ENCODE measurements around the gene HCN1. TPM values are rescaled to one million over a fixed set of nuclear protein-coding genes. Genes with fewer than 3 reads are reported as not detected.

Gene HCN1
- polyA plus RNA-seq, 2 of the 4 experiments (the other 2 are of a cell fraction), result not detected

- CTCF ChIA-PET, result no interaction called here
- Histone ChIP-seq H3K9me3 (peaks cover 2% of the 10 kb centered on the region; the same call in 2 of the 3 replicates), H3K4me1 (no peaks in the 10 kb centered on the region), H3K4me3 (no peak overlapping the region), H3K4me2 (no peak overlapping the region), H3K27ac (no peak overlapping the region)
- ATAC-seq (no peak), FAIRE-seq (no peak), DNase-seq (ENCODE audit: low read depth in 1 of 2, low spot score in 1 of 2) (no peak)
- TF ChIP-seq NFE2L2 (conservative IDR thresholded peaks at IDR 0.05; ENCODE audit: low read length), result peak; percentile 86
- no peak for TF ChIP-seq EHMT2 (IDR thresholded peaks at IDR 0.05; ENCODE audit: low read depth)
- no peak for TF ChIP-seq RNF2 (IDR thresholded peaks at IDR 0.05; ENCODE audit: borderline replicate concordance, low read depth)
- TF ChIP-seq POLR2A (IDR thresholded peaks at IDR 0.05; ENCODE audit: low read length), result no peak
- TF ChIP-seq EHF (CRISPR knock-in tag; IDR thresholded peaks at IDR 0.05), result no peak
- TF ChIP-seq MAFK (IDR thresholded peaks at IDR 0.05; ENCODE audit: partially characterized antibody), result peak; percentile 82
- no peak for TF ChIP-seq RARB (CRISPR knock-in tag; IDR thresholded peaks at IDR 0.05)
- POLR2A ChIA-PET, result no interaction called here
These were observed 73.8 kb downstream of the HCN1 start for GRCh38 chr5:45622365-45622764.

- H3K9me3 ChIP-seq, result no peaks in the 10 kb centered on the region
- CTCF ChIA-PET, result no interaction called here
- no peak overlapping the region for H3K4me3 ChIP-seq
- POLR2A ChIA-PET, result no interaction called here
- FAIRE-seq, result no peak
- H3K27ac ChIP-seq, result no peak overlapping the region
- no peak for DNase-seq (ENCODE audit: low read depth in 1 of 2, low spot score in 1 of 2)
- H3K4me2 ChIP-seq, result no peak overlapping the region
- no peak for ATAC-seq
- WGBS (ENCODE audit: missing lambda C conversion rate), result 9% methylated on average over 3 of the region's 3 CpGs
- H3K4me1 ChIP-seq, result no peaks in the 10 kb centered on the region
- TF ChIP-seq, protein P1, sequence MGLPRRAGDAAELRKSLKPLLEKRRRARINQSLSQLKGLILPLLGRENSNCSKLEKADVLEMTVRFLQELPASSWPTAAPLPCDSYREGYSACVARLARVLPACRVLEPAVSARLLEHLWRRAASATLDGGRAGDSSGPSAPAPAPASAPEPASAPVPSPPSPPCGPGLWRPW (IDR thresholded peaks at IDR 0.05), result no peak
- TF ChIP-seq SMC3 (IDR thresholded peaks at IDR 0.05), result no peak
These were observed 78.2 kb downstream of the HCN1 start for GRCh38 chr5:45617859-45618416.

DNA sequence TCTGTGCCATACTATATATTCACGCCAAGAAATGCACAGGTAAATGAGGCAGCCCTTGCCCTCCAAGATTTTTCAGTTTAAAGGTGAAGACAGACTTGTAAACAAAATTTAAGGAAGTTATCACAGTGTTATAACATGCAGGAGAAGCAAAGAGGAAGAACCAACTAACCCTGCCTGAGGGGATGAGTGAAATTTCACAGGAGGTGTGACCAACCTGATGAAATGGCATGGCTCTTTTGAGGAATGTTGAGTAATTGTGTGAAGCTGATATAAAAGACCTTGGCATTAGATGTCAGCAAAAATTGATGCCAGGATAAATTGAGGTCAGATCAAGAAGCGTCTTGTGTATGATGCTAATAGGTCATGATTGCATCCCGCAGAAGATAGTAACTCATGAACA is 86.5 kb downstream of the HCN1 start:
- no peaks in the 10 kb centered on the region for H3K4me1 ChIP-seq
- no peak overlapping the region for H3K4me3 ChIP-seq
- H3K27ac ChIP-seq, result no peak overlapping the region
- TF ChIP-seq HOXB13 (CRISPR knock-in tag; IDR thresholded peaks at IDR 0.05; ENCODE audit: low read depth), result no peak
- TF ChIP-seq, protein P2, sequence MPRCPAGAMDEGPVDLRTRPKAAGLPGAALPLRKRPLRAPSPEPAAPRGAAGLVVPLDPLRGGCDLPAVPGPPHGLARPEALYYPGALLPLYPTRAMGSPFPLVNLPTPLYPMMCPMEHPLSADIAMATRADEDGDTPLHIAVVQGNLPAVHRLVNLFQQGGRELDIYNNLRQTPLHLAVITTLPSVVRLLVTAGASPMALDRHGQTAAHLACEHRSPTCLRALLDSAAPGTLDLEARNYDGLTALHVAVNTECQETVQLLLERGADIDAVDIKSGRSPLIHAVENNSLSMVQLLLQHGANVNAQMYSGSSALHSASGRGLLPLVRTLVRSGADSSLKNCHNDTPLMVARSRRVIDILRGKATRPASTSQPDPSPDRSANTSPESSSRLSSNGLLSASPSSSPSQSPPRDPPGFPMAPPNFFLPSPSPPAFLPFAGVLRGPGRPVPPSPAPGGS (IDR thresholded peaks at IDR 0.05), result no peak
- TF ChIP-seq MAFK (IDR thresholded peaks at IDR 0.05; ENCODE audit: partially characterized antibody), result no peak
- TF ChIP-seq FOSL2 (IDR thresholded peaks at IDR 0.05), result no peak
- TF ChIP-seq FOSL2 (CRISPR knock-in tag; IDR thresholded peaks at IDR 0.05), result no peak
- DNase-seq (ENCODE audit: low read depth in 1 of 2, low spot score in 1 of 2) (no peak), FAIRE-seq (no peak), ATAC-seq (no peak)
- H3K9me3 ChIP-seq, result no peaks in the 10 kb centered on the region
- ChIA-PET CTCF (no interaction called here), POLR2A (no interaction called here)
- 6% methylated on average over 3 of the region's 3 CpGs for WGBS (ENCODE audit: missing lambda C conversion rate)
- H3K4me2 ChIP-seq, result no peak overlapping the region

GRCh38 chr5:45604092-45604491 is 92.1 kb downstream of the HCN1 start:
- FAIRE-seq, result no peak

DNA sequence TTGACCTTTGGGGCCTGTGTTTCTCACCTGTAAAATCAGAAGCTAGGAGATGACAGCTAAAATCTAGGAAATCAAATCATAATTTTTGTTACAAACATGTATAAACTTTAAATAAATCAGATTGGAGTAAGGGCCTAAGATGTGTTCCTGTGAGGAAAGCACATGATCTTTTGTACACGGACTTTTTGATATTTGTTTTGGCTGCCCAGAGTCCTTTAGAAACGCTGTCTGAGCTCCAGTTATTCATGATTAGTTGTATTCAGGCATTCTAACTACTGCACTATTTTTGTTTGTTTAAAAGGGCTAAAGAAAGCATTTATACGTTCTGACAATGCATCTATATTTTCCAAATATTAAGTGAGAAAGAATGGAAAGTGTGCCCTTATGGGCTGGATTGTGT is 94.8 kb downstream of the HCN1 start:
- FAIRE-seq (no peak), ATAC-seq (no peak), DNase-seq (ENCODE audit: low read depth in 1 of 2, low spot score in 1 of 2) (no peak)
- Histone ChIP-seq H3K4me2 (no peak overlapping the region), H3K9me3 (no peaks in the 10 kb centered on the region), H3K27ac (no peak overlapping the region), H3K4me1 (no peaks in the 10 kb centered on the region), H3K4me3 (no peak overlapping the region)
- ChIA-PET CTCF (no interaction called here), POLR2A (no interaction called here)
- under 1% methylated on average over 3 of the region's 3 CpGs for WGBS (ENCODE audit: missing lambda C conversion rate)
- TF ChIP-seq EHMT2 (IDR thresholded peaks at IDR 0.05; ENCODE audit: low read depth), result no peak
- TF ChIP-seq NFE2L2 (conservative IDR thresholded peaks at IDR 0.05; ENCODE audit: low read length), result no peak
- no peak for TF ChIP-seq FOSB (CRISPR knock-in tag; IDR thresholded peaks at IDR 0.05)
- no peak for TF ChIP-seq GATA3 (IDR thresholded peaks at IDR 0.05; ENCODE audit: borderline replicate concordance)
- no peak for TF ChIP-seq MAFK (IDR thresholded peaks at IDR 0.05; ENCODE audit: partially characterized antibody)
- no peak for TF ChIP-seq JUNB (IDR thresholded peaks at IDR 0.05)
- no peak for TF ChIP-seq HEYL (CRISPR knock-in tag; IDR thresholded peaks at IDR 0.05)
- no peak for TF ChIP-seq MAZ (IDR thresholded peaks at IDR 0.05; ENCODE audit: borderline replicate concordance, low read depth, low read length)
- TF ChIP-seq ZNF302 (CRISPR knock-in tag; IDR thresholded peaks at IDR 0.05), result no peak
- TF ChIP-seq CBX2 (IDR thresholded peaks at IDR 0.05; ENCODE audit: borderline replicate concordance, low read depth), result no peak
- TF ChIP-seq CBX8 (IDR thresholded peaks at IDR 0.05), result no peak
- no peak for TF ChIP-seq CHD2 (IDR thresholded peaks at IDR 0.05; ENCODE audit: low read length, partially characterized antibody)
- TF ChIP-seq PHF8 (IDR thresholded peaks at IDR 0.05; ENCODE audit: borderline replicate concordance, low read depth), result no peak

More at GRCh38 chr5:45604092-45604491, 92.1 kb downstream of the HCN1 start:
- WGBS (ENCODE audit: missing lambda C conversion rate), result 13% methylated on average over 2 of the region's 2 CpGs
- CTCF ChIA-PET, result no interaction called here
- DNase-seq (ENCODE audit: low read depth in 1 of 2, low spot score in 1 of 2), result no peak
- no peaks in the 10 kb centered on the region for H3K9me3 ChIP-seq
- POLR2A ChIA-PET, result no interaction called here
- no peak overlapping the region for H3K4me2 ChIP-seq
- no peak overlapping the region for H3K4me3 ChIP-seq
- H3K27ac ChIP-seq, result no peak overlapping the region
- H3K4me1 ChIP-seq, result no peaks in the 10 kb centered on the region
- no peak for ATAC-seq
- TF ChIP-seq MAZ (IDR thresholded peaks at IDR 0.05; ENCODE audit: borderline replicate concordance, low read depth, low read length) (no peak), NPAS2 (CRISPR knock-in tag; IDR thresholded peaks at IDR 0.05; ENCODE audit: borderline replicate concordance) (no peak), ZFP36 (IDR thresholded peaks at IDR 0.05; ENCODE audit: borderline replicate concordance, partially characterized antibody) (no peak)

Data from A549 (cell line).